ENCODE data around the gene G3BP2.

G3BP2 gene

DNA sequence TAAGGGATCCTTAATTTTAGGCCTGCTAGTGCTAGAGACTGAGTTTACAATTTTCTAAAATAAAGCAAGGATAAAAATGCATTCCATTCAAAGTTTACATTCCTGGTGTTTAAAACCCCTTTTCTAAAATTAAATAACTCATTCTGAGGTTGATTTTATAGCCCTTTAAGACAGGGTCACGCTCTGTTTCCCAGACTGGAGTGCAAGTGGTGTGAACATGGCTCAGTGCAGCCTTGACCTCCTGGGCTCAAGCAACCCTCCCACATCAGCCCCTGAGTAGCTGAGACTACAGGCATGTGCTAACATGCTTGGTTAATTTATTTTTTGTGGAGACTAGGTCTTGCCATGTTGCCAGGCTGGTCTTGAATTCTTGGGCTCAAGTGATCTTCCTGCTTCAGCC lies 36.0 kb downstream of the G3BP2 start:
- FAIRE-seq, result no peak

DNA sequence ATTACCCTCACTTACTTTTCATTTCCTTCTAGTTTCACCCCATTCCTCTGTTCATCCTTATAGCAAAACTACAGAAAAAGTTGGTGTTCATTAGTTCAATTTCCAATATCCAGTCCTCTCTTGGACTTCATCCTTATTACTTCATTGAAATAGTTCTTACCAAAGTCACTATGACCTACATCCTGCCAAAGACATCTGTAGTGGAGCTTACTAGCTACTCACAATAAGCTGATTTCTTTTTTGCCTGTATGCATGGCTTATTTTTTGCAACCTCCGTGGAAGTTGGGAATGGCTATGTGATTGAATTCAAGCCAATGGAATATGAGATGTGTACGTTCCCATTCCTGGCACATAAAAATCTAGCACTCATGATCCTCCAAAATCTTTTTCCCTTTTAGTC lies 38.3 kb downstream of the G3BP2 start:
- FAIRE-seq, result no peak

DNA sequence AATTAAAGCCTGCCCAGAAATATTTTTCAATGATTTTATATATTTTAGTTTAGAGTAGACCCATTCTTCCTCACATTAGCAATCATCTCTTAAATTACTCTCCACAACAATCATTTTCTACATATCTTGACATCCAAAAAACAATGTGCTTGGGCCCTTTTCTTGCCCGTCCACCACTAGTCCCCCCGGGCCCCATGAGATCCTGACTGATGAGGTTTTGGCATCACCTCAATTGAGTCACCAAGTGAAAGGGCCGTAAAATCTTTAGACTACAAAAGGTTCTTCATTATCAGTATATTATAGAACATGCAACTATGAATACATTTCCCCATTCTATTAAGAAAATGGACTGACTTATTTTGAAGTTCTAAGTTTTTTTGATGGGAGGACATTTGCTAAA lies 38.9 kb downstream of the G3BP2 start:
- FAIRE-seq, result no peak

DNA sequence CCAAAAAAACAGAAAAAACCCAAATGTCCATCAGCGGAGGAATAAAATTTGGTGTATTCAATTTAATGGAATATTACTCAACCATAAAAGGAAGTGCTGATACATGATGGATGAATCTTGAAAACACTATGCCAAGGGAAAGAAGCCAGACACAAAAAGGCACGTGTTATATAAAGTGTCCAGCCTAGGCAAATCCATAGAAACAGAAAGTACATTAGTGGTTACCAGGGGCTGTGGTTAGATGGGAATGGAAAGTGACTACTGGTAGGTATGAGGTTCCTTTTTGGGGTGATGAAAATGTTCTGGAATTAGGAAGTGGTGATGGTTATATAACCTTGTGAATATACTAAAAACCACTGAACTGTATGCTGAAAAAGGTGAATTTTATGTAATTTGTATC lies 39.4 kb downstream of the G3BP2 start:
- no peak for FAIRE-seq

DNA sequence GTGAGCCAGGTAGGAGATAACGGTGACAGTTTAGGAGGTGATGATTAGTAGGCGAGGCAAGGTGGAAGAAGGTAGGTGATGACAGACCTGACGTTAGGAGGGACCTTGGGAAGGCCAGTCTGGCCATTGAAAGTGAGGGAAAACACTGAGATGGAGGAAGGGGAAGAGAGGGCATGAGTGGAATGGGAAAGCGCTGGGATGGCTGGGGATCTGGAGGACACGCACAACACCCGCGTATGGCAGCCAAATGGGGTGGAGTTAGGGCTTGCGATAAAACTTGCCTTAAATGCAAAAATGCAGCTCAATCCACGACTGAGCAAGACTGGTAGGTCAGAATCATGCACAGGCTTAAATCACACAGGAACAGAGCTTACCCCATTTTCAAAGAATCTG lies 42.3 kb downstream of the G3BP2 start:
- no peak for FAIRE-seq

DNA sequence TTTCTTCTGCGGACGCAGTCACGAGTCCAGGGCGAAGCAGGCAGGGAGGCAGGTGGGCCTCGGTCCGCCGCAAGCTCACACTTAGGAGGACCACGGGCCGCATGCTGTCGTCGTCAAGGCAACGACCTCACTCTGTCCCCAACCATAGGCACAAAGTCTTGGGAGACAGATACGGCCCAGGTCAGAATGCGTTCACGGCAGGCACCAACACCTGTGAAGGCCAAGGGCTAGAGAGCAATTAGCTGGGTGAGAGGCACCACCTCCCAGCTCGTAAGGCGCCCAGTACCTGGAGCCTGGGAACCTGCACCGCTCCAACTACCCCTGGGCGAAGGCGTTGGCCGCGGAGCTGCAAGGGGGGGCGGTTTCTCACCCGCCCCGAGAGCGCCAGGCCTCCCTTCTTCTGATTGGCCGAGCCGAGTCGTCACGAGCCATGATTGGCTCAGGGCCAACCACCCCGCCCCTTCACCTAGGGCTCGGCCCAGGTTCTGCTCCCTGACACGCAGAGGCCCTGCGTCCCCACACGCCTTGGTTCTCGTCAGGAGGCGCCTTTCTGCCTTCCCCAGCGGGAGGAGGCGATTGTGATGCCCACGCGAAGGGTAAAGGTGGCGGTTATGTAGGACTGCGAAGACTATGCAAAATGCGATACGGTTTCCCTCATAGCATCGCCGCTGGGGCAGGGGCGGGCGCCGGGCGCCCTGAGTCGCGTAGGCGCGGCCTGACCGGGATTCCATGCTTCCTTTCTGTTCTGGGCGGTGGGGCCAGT lies 42.9 kb downstream of the G3BP2 start, which contains the start of gene CDKL2:
CDKL2 (minus strand) TSS at position 355 of the 763 bp plus-strand sequence. CDS start 4,540 bp downstream, outside the sequence.
- no peak for FAIRE-seq

DNA sequence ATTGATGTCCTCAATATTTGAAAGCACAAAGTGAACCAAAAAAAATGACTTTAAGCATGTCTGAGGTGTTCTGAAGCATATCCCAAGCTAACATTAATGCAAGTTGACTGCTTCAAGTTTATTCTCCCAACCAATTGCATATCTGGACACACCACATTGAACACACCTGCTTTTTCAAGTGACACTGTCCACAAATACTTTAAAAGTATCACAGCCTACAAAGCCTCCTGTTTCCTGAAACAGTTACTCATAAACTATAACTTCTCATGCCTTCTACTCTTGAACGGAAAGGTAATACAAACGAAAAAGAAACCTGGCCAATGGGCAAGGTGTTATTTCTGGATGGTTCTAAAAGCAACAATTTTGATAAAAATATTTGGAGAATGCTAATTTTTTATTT lies 44.0 kb downstream of the G3BP2 start:
- no peak for FAIRE-seq

DNA sequence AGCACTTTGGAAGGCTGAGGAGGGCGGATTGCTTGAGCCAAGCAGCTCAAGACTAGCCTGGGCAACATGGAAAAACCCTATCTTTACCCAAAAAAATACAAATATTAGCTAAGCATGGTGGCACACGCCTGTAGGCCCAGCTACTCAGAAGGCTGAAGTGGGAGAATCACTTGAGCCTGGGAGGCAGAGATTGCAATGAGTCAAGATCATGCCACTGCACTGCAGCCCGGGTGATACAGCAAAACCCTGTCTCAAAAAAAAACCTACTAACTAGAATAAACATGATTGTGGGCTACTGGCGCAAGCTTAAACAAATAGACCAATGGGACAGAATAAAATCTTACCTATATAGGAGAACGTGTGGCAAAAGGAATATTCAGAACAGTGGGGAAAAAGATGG lies 50.2 kb downstream of the G3BP2 start:
- no peak for FAIRE-seq

DNA sequence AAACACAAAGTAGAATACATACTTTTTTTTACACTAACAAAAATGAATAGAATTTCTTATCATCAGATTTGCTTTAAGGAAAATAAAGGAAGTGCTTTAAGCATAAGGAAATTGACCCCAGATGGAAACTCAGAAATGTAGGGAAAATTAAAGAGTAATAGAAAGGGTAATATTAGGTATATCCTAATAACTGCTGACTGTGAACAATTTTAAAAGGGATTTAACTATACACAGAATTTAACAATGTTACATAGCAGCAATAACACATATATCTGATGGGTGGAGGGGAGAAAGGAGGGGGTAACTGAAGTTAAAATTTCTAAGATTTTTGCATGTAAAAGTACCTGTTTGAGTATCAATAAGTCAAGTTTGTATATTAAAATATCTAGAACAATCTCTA lies 51.5 kb downstream of the G3BP2 start:
- no peak for FAIRE-seq

DNA sequence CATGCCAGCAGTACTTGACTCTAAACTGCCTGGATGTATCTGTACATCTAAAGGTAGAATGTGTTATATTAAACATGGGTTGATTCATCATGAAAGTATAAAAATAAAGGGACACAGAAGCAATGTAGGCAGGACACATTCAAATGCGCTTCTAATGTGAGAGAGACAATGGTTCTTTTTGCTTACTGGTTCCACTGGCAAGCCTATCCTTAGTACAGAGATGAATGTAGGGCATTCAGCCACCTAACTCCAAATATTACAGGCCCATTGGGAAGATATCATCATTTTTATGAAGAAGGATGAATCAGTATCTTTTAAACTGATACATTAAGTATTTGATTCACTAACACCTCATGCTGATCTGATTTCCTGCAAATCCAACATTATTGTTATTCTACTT lies 60.9 kb downstream of the G3BP2 start:
- FAIRE-seq, result no peak

DNA sequence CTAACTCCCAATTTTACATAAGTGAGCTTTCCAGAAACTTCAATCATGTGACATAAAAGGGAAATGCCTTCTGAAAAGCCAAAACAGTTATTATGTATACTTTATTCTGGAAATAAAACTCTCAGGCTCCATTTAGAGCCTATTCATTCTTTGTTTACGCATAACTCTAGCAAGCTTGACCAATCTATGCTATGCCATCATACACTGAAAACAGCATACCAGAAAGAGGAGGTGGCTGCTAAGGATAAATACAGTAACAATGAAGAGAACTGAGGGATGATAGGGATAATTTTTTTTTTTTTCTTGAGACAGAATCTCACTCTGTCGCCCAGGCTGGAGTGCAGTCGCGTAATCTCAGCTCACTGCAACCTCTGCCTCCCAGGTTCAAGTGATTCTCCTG lies 67.3 kb downstream of the G3BP2 start:
- FAIRE-seq, result no peak

DNA sequence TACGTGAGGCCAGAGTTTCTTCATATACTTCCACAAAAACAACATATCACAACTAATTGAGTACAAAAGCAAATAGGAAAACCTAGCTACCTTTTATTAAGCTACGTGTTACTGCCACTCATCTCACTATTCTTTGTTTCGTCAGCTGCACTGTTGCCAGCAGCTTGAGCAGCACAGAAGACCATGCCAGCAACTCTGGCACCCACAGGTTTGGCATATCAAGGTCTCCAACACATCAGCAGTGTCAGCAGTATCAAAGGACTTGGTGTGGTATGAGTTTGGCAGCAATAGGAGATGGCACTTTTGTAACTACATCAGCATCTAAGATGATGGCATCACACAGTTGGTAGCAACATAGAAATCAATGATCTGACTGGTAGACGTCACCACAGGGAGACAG lies 73.6 kb downstream of the G3BP2 start:
- no peak for FAIRE-seq

DNA sequence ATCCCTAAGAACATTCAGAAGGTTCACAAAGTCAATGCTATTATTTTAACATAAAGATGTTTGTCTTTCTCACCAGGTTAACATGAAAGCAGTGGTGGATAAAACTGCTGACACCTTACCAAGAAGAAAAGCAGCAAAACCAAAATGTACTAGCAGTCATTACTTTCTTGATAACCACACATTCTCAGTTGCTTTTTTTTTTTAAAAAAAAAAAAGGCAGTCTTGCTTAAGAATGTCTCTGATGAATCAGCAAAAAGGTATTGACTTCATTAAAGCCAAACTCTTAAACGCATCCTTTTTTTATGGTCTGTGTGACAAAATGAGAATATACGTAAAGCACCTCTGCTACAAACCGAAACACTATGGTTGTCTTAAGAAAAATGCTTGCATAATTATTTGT lies 74.8 kb downstream of the G3BP2 start:
- no peak for FAIRE-seq

DNA sequence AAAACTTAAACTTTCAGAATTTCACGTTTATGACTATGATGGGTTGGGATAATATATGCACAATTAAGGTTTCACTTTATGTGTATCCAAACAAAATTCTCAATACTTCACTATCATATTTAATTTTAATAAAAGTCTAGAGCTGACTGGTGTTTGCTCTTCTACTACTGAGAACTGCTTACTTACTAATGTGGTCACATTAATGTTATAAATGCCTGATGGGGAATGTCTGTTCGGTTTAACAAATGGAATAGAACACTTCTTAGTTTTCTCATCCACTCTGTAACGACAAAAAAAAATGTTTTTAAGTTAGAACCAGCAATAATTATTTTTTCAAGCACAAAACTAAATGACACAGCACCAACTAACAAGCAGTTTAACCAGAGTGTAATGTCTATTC lies 77.2 kb downstream of the G3BP2 start:
- FAIRE-seq, result no peak

DNA sequence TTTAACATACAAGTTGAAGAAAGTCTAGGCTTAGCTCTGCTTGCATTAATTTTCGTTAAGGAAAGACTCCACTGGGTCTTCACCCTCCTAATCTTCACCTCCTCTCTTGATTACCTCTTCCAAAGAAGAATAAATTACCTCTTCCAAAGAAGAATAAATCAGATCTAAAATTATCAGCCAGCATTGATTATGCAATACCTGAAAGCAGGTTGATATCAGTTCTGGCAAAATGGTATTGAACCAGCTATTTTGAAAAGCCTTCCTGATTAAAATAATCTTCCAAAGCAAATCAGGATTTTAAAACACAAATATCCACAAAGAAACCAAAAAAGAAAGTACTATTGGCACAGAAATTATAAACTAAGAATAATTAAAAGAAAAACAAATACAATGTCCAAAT lies 79.8 kb downstream of the G3BP2 start:
- no peak for FAIRE-seq
